ENCODE measurements around the gene TEX35.

GRCh38 chr1:178536844-178537371 is 24.0 kb downstream of the TEX35 start:
- TF ChIP-seq CTCF (IDR thresholded peaks at IDR 0.05) (no peak), POLR2A (IDR thresholded peaks at IDR 0.05) (no peak)

Measured in uterus (tissue), 2 donors.